ENCODE results near the gene PWP1.

- TF ChIP-seq CTCF (IDR thresholded peaks at IDR 0.05) = no peak
- TF ChIP-seq EZH2 (IDR thresholded peaks at IDR 0.05; ENCODE audit: borderline replicate concordance, insufficient read depth, low read depth, low read length, poor library complexity, severe bottlenecking) = no peak
These were observed 45.8 kb downstream of the PWP1 start for GRCh38 chr12:107731366-107731765.
